ENCODE measurements around the gene PPRC1. TPM values are rescaled to one million over a fixed set of nuclear protein-coding genes. Genes with fewer than 3 reads are reported as not detected.

The PPRC1 gene
- total and polyA plus RNA-seq, 4 donors = 4.9 to 10.1 (median 8.7) TPM

GRCh38 chr10:102122450-102122849 lies 10.4 kb upstream of the PPRC1 start:
- H3K9ac ChIP-seq (ENCODE audit: low read depth in 1 of 2, low read length in 2 of 2) = no peak overlapping the region
- H3K4me3 ChIP-seq (ENCODE audit: low read depth in 1 of 3, low read length in 3 of 3) = no peak overlapping the region
- 98% methylated on average over 1 of the region's 1 CpG for whole genome bisulfite sequencing
- TF ChIP-seq RXRA (IDR thresholded peaks at IDR 0.05) = no peak
- no peak for TF ChIP-seq JUND (IDR thresholded peaks at IDR 0.05)
- no peak for TF ChIP-seq EGR1 (IDR thresholded peaks at IDR 0.05; ENCODE audit: low read depth in 2 of 2)
- no peak for DNase-seq (ENCODE audit: low spot score)
- peaks cover 10 to 32% (median 20%) of the 10 kb centered on the region in 4 donors for H3K4me1 ChIP-seq (ENCODE audit: control insufficient read depth in 4 of 4, insufficient read depth in 4 of 4, low read length in 3 of 4)
- H3K27me3 ChIP-seq (ENCODE audit: control insufficient read depth in 4 of 4, insufficient read depth in 4 of 4, low read length in 3 of 4) = no peaks in the 10 kb centered on the region
- no peak overlapping the region for H3K27ac ChIP-seq (ENCODE audit: low read depth in 1 of 2, low read length in 2 of 2)
- H3K9me3 ChIP-seq (ENCODE audit: control insufficient read depth in 4 of 4, low read length in 3 of 4) = no peaks in the 10 kb centered on the region
- no peaks in the 10 kb centered on the region for H3K36me3 ChIP-seq (ENCODE audit: control insufficient read depth in 4 of 4, insufficient read depth in 3 of 4, low read depth in 1 of 4, low read length in 3 of 4)

- H3K27ac ChIP-seq (ENCODE audit: low read depth in 1 of 2, low read length in 2 of 2) = no peak overlapping the region
- H3K27me3 ChIP-seq (ENCODE audit: control insufficient read depth in 4 of 4, insufficient read depth in 4 of 4, low read length in 3 of 4) = no peaks in the 10 kb centered on the region
- H3K4me1 ChIP-seq (ENCODE audit: control insufficient read depth in 4 of 4, insufficient read depth in 4 of 4, low read length in 3 of 4) = peaks cover 4 to 24% (median 12%) of the 10 kb centered on the region in 4 donors
- 93% methylated on average over 3 of the region's 3 CpGs for WGBS
- DNase-seq (ENCODE audit: low spot score) = no peak
- H3K9me3 ChIP-seq (ENCODE audit: control insufficient read depth in 4 of 4, low read length in 3 of 4) = no peaks in the 10 kb centered on the region
- no peak overlapping the region for H3K9ac ChIP-seq (ENCODE audit: low read depth in 1 of 2, low read length in 2 of 2)
- no peaks in the 10 kb centered on the region for H3K36me3 ChIP-seq (ENCODE audit: control insufficient read depth in 4 of 4, insufficient read depth in 3 of 4, low read depth in 1 of 4, low read length in 3 of 4)
- TF ChIP-seq EGR1 (IDR thresholded peaks at IDR 0.05; ENCODE audit: low read depth in 2 of 2) (no peak), RXRA (IDR thresholded peaks at IDR 0.05) (no peak), RAD21 (IDR thresholded peaks at IDR 0.05) (no peak), ATF3 (IDR thresholded peaks at IDR 0.05) (no peak), JUND (IDR thresholded peaks at IDR 0.05) (no peak), YY1 (IDR thresholded peaks at IDR 0.05) (no peak), REST (IDR thresholded peaks at IDR 0.05) (no peak), ZBTB33 (IDR thresholded peaks at IDR 0.05) (no peak), HNF4G (IDR thresholded peaks at IDR 0.05) (no peak), MAX (IDR thresholded peaks at IDR 0.05) (no peak)
- H3K4me3 ChIP-seq (ENCODE audit: low read depth in 1 of 3, low read length in 3 of 3) = no peak overlapping the region
Observed at GRCh38 chr10:102123223-102123622, 9.6 kb upstream of the PPRC1 start.
